SIG-M5 treated with dmso at 0.1 percent for 504 hours (cell line): ENCODE measurements around the gene ACOD1.
A peak's percentile ranks its signal among the peaks of the same experiment; 100 is the strongest.
"Not testable (repeated sequence)": the region's sequence is repeated elsewhere in the genome, so short reads cannot be mapped to it uniquely, and the experiment has no call there.

ENCODE experiments used
- DNase-seq: peaks from one replicate; lab custom pipeline; 2025; ENCODE audit not compliant: unreplicated experiment; lab: John Stamatoyannopoulos, UW

Gene ACOD1

DNA sequence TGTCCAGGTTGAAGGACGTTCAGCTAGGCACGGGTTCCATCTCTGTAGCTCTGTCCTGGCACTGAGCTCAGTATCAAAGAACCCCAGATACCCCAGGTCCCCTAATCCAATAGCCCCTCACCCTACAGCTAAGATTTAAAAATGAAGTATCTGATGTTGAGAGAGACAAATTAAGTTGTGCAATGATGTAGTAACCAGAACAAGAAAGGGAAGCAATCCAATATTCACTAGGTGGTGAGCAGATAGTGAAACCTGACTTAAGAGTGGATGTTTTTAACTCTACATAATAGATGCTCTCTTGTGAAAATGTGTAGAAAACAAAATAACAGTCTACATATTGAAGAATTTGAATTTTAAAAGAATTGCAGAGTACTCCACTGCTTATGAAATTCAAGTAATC, 1.8 kb downstream of the ACOD1 start:
- peak; percentile 55 for DNase-seq

DNA sequence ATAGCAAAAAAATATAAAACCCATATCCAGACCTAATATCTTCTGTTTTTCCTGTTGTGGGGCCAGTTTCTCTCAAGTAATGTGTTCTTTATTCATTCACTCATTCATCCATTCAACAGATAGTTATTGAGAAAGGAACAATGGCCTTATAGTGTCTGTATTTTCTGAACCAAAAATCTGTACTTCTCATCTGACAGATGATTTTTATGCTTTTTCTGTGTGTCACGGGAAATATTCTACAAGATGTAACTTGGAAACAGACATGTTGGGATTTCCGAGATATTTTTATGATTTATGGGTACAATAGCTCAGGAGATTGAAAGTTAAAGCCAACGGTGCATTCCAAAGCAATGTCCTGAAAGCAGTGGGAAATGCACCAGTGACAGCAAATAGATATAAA, 5.7 kb downstream of the ACOD1 start:
- DNase-seq, result no peak

DNA sequence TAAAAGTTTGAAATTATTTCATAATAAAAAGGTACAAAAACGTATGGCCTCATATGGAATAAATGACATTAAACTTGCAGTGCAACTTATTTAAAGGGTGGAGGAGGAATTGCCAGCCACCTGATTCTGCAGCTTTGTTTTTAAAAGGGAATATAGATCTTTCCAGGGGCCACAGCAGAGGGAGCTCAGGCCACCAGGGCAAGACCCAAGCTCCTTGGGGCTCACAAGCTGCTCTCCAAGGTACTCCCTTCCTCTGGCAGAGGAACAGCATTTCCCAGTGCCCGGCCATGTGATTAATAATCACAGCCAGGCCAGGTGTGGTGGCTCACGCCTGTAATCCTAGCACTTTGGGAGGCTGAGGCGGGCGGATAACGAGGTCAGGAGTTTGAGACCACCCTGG, 6.2 kb downstream of the ACOD1 start:
- DNase-seq, result no peak

DNA sequence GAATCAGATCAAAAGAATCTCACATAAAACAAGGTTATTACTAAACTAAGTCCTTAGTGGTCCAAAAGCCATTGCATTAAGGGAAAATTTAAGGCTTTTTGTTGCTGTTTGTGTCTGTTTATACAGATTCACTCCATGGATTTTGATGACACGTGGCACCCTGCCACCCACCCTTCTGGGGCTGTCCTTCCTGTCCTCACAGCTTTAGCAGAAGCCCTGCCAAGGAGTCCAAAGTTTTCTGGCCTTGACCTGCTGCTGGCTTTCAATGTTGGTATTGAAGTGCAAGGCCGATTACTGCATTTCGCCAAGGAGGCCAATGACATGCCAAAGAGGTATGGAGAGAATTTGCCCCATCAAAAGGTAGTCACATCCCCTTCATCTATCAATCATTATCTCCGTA, 6.9 kb downstream of the ACOD1 start:
- no peak for DNase-seq

DNA sequence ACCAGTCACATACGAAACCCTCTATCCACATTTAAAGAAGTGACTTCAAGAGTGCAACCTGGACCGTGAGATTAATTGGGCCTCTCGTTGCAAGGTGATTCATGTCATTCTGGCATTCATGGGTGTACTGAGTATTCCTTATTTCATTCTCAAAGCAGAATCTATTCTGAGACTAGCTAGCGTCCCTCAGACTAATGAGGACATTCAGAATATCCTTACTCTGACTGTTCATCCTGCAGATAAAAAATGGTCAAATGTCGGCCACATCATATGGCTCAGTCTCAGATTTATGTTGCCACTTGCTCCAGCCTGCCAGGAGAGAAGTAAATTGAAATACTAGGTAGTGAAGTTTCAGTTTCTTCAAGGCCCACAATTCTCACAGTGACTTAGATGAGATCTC, 7.3 kb downstream of the ACOD1 start:
- DNase-seq, result no peak

DNA sequence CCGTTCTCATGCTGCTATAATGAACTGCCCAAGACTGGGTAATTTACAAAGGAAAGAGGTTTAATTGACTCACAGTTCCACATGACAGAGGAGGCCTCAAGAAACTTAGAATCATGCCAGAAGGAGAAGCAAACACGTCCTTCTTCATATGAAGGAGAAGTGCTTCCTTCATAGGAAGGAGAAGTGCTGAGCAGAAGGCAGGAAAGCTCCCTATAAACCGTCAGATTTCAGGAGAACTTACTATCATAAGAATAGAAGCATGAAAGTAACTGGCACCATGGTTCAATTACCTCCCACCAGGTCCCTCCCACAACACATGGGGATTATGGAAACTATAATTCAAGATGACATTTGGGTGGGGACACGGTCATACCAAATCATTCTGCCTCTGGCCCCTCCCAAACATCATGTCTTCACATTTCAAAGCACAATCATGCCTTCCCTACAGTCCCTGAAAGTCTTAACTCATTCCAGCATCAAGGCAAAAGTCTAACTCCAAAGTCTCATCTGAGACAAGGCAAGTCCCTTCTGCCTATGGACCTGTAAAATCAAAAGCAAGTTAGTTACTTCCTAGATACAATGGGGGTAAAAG, 10.6 kb downstream of the ACOD1 start:
- DNase-seq, result no peak

DNA sequence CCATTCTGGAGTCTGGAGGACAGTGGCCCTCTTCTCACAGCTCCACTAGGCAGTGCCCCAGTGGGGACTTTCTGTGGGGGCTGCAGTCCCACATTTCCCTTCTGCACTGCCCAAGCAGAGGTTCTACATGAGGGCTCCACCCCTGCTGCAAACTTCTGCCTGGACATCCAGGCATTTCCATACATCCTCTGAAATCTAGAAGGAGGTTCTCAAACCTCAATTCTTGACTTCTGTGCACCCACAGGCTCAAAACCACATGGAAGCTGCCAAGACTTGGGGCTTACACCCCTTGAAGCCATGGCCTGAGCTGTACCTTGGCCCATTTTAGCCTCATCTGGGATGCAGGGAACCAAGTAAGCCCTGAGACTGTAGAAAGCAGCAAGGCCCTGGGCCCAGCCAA, 11.4 kb downstream of the ACOD1 start:
- not testable (repeated sequence) for DNase-seq

DNA sequence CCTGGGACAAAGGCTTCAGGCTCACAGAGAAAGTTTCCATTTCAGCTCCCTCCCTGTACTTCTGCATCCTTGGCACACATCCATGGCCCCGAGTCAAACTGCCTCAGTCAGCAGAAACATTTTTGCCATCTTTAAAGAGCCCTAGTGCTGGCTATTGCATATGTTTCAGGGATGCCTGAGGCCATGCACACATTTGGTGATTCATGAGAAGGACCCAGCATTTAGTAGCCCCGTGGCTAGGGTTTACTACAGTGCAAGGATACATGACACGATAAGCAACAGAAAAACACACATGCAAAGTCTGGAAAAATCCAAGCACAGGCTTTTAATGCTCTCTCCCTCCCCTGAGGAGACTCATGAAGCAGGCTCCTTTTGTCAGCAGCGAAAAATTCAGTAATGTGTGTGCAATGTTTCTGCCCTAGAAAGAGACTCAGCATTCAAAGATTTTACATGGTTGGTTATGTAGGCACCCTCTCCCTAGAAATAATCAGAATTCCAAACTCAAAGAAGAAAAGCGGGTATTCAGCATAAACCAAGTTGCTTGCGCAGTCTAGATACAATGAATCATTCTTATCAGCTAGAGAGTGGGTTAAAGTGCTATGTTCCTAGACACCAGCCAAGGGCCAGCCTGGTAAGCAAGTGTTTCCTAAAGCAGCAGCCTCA, 17.6 kb downstream of the ACOD1 start:
- DNase-seq, result no peak

DNA sequence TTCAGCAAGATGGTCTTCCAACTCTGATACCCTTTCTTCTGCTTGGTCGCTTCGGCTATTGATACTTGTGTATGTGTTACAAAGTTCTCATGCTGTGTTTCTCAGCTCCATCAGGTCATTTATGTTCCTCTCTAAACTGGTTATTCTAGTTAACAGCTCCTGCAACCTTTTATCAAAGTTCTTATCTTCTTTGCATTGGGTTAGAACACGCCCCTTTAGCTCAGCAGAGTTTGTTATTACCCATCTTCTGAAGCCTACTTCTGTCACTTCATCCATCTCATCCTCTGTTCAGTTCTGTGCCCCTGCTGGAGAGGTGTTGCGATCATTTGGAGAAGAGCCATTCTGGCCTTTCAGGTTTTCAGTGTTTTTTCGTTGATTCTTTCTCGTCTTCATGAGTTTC, 18.7 kb downstream of the ACOD1 start:
- DNase-seq, result no peak

DNA sequence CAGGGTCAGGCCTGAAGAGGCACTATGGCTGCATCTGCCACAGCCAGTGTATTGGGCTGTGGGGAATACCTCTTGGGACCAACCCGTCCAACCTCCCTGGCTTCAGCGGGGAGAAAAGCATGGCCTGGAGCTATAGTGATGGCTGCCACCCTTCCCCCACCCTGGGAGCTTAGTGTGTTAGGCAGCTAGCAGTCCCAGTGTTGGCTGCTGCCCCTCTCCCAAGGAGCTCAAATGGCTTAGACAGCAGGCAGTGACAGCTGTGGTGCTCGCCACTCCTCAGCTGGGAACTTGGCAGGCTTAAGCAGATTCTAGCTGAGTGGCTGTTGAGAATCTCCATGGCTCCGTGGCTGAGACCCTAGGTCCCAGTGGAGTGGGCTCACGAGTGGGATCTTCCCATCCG, 19.7 kb downstream of the ACOD1 start:
- DNase-seq, result no peak

DNA sequence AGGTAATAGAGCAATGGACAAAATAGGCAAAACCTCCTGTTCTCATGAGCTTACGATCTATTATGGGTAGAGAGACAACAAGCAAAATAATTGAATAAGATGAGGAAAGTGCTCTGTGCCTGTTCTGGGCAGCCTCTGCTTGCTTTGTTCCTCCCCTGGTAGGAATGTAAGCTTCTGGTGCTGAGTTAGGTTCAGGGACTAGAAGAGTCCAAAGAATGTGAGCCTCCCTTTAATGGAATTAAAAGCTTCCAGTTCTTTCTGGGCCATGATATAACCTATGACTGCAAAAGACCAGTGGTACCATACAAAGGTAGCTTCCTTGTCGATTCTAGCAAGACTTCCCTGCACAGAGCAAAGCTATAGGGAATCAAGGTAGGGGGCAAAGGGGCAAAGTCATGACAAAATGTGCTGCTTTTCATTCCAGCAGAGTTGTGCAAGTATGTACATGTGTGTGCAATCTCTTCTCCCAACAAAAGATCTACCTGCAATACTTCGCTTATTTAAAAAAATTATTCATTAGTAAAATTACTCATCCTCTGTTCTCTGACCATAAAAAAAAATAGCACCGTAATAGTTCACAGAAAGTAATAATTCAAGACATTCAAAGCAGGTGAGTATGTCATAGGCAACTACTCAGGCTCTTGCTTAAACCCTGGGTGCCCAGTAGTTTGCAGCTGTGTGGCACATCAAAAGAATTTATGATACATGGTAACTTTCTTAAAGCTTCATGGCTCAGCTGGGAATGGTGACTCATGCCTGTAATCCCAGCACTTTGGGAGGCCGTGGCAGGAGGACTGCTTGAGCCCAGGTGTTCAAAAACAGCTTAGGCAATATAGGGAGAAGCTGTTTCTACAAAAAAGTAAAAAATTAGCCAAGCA, 21.4 kb downstream of the ACOD1 start:
- no peak for DNase-seq

DNA sequence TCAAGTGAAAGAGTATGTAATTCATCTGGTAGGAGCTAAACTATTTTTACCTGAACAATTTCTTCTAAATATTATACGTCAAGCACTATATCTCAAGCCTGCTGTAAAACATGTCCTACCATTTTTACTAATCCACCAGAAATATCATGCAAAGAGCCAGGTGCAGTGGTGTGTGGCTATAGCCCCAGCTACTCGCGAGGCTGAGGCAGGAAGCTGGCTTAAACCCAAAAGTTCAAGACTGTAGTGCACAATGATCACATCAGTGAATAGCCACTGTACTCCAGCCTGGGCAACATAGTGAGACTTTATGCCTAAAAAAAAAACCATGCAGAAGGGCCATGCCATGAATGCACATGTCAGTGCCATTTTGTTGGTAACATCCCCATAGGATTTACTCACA, 22.9 kb downstream of the ACOD1 start:
- DNase-seq, result no peak

DNA sequence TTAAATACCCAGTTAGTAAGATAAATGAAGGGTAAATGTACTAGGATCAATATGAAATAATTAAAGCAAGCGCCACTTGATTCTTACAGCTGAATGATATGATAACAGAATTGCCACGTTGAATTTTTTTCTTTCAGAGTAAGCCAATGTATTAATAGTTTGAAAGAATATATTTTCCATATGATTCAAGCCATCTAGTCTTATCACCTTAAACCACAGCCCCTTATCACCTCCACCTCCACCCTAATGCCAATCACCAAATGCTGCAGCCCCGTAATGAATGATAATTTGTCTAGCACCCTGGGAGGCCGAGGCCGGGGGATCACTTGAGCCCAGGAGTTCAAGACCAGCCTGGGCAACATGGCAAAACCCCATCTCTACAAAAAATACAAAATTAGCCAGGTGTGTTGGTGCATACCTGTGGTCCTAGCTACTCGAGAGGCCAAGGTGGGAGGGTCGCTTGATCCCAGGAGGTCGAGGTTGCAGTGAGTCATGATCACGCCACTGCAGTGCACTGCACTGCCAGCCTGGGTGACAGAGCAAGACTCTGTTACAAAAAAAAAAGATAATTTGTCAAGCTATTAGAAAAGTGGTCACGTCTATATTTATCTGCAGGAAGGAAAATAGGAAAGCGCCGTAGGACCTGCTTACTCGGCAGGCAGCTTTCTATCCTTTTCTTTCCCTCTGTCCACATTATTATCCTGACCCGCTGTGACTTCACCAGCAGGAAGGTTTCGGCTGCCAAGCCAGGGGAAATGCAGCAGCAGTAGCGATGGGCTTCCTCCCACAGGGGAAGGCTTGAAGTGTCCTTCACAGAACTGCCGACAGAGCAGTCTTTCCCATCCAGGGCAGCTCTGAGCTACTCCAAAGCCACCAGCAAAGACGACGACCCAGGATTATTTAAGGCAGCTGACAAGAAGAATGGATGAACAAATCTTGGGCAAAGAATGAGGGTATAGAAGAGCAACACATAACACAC, 23.8 kb downstream of the ACOD1 start:
- DNase-seq, result no peak

DNA sequence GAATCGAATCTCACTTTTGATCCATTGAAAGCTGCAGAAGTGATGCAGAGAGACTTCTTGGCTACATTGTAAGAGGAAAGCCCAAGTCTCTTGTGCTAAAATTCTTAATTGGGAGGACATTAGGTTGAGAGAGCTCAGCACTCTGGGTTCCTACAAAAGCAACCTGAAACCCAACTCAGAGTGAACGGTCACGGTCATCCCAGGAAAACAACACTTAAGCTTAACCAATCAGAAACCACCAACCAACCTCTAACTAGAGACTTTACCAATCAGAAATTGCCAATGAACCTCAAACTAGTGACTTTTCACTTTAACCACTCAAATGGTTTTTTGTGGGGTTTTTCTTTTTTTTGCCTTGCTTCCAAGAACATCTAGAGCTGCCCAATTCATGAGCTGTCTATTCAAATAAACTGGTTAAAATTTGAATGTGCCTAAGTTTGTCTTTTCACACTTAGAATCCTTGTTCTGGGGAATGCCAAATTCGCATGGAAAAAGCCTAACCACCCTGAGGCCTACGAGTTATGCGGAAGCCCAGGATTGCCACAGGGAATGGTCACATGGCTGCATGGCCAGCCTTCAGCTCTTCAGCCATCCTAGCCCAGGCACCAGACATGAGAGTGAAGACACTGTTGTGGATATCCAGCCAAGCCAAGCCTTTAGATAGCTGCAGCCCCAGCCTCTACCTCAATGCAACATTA, 25.8 kb downstream of the ACOD1 start:
- no peak for DNase-seq

DNA sequence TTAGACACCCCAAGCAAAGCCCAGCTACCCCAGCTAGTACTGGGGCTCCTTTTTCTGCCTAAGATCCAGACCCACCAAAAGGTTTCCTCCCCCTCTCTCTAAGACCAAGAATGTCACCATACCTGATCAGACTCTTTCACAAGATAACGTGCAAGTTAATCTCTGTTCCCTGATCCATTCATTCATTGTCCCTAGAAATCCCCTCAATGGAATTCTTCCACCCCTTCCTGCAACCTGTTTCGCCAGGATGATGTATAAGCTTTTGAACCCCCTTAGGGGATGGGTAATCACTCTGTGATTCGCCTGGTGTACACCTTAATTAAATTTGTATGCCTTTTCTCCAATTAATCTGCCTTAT, 26.3 kb downstream of the ACOD1 start:
- no peak for DNase-seq

DNA sequence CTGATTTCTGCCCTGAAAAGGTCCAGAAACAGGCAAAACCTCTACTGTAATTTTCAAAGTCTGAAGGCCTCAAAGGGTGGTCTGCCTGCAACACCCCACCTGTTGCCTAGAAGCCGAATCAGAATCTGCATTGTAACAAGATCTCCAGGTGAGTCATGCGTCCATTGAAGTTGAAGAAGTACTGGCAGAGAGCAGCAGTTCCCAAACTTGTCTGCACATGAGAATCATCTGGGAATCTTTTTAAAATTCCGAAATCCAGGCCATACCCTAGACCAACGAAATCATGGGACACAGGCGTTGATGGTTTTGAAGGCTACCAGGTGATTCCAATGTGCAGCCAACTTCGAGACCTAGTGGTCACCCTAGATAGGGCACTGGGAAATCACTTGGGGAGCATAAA, 27.6 kb downstream of the ACOD1 start:
- DNase-seq, result no peak

DNA sequence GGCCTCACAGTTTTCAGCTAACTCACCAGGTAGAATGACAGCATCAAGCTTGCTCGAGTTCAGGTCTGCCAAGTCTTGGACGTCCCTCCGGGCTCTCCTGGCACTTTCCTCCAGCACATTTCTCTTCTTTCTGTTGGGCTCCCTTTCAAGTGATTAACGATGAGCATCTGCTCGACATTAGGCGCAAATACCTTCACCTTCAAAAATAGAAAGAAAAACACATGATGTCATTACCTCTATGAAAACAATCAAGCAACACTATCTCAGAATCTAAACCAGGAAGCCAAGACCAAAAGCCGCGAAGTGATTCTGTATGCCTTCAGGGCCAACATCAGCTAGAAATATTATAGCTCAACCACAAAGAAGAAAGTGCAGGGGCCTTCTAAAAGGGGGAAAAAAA, 28.2 kb downstream of the ACOD1 start:
- DNase-seq, result no peak

DNA sequence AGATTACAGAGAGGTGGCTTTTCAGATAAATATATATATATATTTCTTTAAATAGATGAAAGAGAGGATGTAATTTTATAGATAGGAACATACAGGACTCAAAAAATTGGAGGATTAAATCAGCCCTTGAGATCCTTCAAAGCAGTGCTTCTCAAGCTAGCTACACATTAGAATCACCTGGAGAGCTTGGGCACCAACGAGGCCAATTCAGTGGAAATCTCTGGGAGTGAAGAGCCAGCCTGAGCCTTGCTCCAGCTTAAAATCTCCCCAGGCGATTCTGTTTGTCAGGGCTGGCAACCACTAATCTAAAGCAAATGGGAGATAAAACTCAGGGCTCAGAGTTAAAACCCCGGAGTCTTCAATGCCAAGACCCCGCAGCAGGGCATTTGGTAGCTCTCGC, 28.6 kb downstream of the ACOD1 start:
- no peak for DNase-seq

DNA sequence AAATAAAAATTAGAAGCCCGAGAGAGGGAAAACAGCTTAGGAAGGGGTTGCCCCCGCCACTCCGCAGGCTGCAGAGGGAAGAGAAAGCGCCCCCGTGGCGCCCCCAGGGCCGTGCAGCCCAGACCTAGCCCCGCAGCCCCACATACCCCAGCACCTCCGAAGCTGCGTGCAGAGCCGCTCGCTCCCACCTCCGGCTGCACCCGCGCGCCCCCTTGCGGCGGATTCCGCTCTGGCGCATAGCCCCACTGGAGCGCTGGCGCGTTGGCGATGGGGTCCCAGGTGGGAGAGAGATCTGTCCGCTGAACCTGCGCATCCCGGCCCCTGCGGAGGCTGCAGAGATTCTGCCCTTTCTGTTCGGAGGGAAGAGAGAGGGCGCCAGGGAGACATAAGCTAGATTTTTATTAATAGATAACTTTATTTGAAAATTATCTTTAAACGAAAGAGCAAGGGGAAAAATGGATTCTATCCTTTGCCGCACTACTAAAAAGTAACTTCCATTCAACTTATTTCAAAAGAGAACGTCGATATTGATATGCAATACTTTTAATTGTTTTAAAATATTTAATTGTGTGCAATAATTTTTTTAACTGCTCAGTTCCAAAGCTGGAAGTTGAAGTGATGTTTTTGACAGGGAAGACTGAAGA, 31.9 kb downstream of the ACOD1 start:
- peak; percentile 47 for DNase-seq

DNA sequence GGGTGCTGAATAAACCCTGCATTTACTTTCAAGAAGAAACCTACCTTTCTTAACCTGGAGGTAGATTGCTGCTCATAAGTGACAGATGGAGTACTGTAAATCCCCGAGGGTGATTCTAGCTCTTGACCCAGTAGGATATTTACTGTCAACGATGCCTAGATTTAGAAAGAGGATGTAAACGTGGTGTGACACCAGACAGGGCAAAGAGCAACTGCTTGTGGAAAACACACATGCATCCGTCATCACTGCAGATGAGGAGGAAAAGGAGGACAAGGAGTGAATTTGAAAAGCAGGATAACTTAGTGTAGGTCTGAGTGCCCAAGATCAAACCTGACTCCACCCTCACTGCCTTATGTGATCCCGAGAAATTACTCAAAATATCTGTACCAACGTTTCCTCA, 33.8 kb downstream of the ACOD1 start:
- no peak for DNase-seq
